GM12878 (cell line): Measurements from ENCODE around the gene KBTBD13. TPM values are rescaled to one million over a fixed set of nuclear protein-coding genes. Genes with fewer than 3 reads are reported as not detected.

Experiments used
- ATAC-seq: fragments of 200-7000 bp; cut with Tn5 transposase; 3 replicates; pipeline ENCODE4 v1.9.1; 2020; ENCODE audit warnings: mild to moderate bottlenecking, moderate library complexity
- BruUV-seq: library from RNA; stranded (reverse); fragments of 400-500 nt; replicated peaks from 2 replicates; lab custom pipeline; 2021; lab: Mats Ljungman, UMichigan
- CTCF ChIA-PET: fragments of 300-600 bp; sonication (Branson Sonifier 250); formaldehyde crosslinking; extraction: SDS; loops from one replicate; lab custom pipeline; 2021; ENCODE audit warnings: inconsistent platforms; lab: Yijun Ruan, JAX
- POLR2A ChIA-PET: fragments of 350-600 bp; formaldehyde crosslinking; extraction: SDS; loops from one replicate; lab custom pipeline; 2021; ENCODE audit warnings: inconsistent platforms; lab: Charles Lee
- RAD21 ChIA-PET: fragments of 300-600 bp; sonication (Branson Sonifier 250); formaldehyde crosslinking; loops from one replicate; lab custom pipeline; 2023; ENCODE audit warnings: antibody characterized with exemption; ENCODE audit not compliant: unreplicated experiment; lab: Charles Lee
- SMC1A ChIA-PET: fragments of 300-600 bp; sonication (Branson Sonifier 250); formaldehyde crosslinking; loops from one replicate; lab custom pipeline; 2023; ENCODE audit not compliant: unreplicated experiment, uncharacterized antibody; lab: Charles Lee
- DNase-seq: peaks from one replicate; pipeline ENCODE4 v3.0.0-alpha.2; 2011; ENCODE audit warnings: low read depth, low spot score
- FAIRE-seq: peaks from 3 replicates; lab custom pipeline; 2011; peaks lifted over from hg19 to GRCh38; lab: Jason Lieb, UNC
- H2AFZ ChIP-seq: 2 replicates; pipeline ENCODE4 v1.6.0; 2011; ENCODE audit warnings: low read depth, low read length, control low read depth; ENCODE audit not compliant: control insufficient read depth
- H3K27ac ChIP-seq: 2 replicates; pipeline ENCODE4 v1.5.1; 2011; ENCODE audit warnings: control low read depth; ENCODE audit not compliant: control insufficient read depth, insufficient read depth
- H3K27me3 ChIP-seq, 2 experiments: replicated peaks in 1 of 2; 2 replicates each; pipeline versions ENCODE4 v1.6.0 to v1.6.1; 2011; ENCODE audit warnings: low read length in 1 of 2; ENCODE audit not compliant: control insufficient read depth in 2 of 2, insufficient read depth in 2 of 2
- H3K36me3 ChIP-seq, 2 experiments: 2 replicates each; pipeline ENCODE4 v1.5.1; 2011; ENCODE audit warnings: low read length in 1 of 2; ENCODE audit not compliant: control insufficient read depth in 2 of 2, insufficient read depth in 2 of 2
- H3K4me1 ChIP-seq: 2 replicates; pipeline ENCODE4 v1.6.1; 2011; ENCODE audit warnings: mild to moderate bottlenecking, low read length, moderate library complexity, mixed read lengths; ENCODE audit not compliant: control insufficient read depth, insufficient read depth
- H3K4me2 ChIP-seq: 2 replicates; pipeline ENCODE4 v1.6.0; 2011; ENCODE audit warnings: control low read depth; ENCODE audit not compliant: control insufficient read depth, insufficient read depth
- H3K4me3 ChIP-seq: fragments of 200-600 bp; sonication (generic); 2 replicates; pipeline ENCODE4 v1.5.1; 2016
- H3K79me2 ChIP-seq: 2 replicates; pipeline ENCODE4 v1.6.0; 2011; ENCODE audit warnings: low read length; ENCODE audit not compliant: control insufficient read depth, insufficient read depth
- H3K9ac ChIP-seq: 2 replicates; pipeline ENCODE4 v1.8.0; 2011; ENCODE audit warnings: low read length, control low read depth, mixed read lengths; ENCODE audit not compliant: control insufficient read depth, insufficient read depth
- H3K9me3 ChIP-seq: replicated peaks from 3 replicates; pipeline ENCODE4 v1.5.1; 2011; ENCODE audit warnings: mild to moderate bottlenecking, low read length; ENCODE audit not compliant: control insufficient read depth, insufficient read depth
- H4K20me1 ChIP-seq: 2 replicates; pipeline ENCODE4 v1.6.0; 2011; ENCODE audit not compliant: control insufficient read depth, insufficient read depth
- BCLAF1 ChIP-seq: fragments of 450-650 bp; IDR thresholded peaks from 2 replicates; pipeline ENCODE4 v1.6.1; 2017; ENCODE audit warnings: antibody characterized with exemption, mild to moderate bottlenecking, moderate library complexity
- CEBPB ChIP-seq, 2 experiments: fragments of 150-350 bp in 1 of 2; IDR thresholded peaks; 2 replicates each; pipeline ENCODE4 v1.6.1; 2012 to 2014; ENCODE audit warnings: low read depth in 2 of 2, low read length in 2 of 2, borderline replicate concordance in 1 of 2, inconsistent platforms in 1 of 2
- CHD2 ChIP-seq: IDR thresholded peaks from 2 replicates; pipeline ENCODE4 v1.6.1; 2011; ENCODE audit warnings: low read depth, low read length, improper control_type of control experiment, borderline replicate concordance
- E2F8 ChIP-seq: fragments of 450-650 bp; IDR thresholded peaks from 2 replicates; pipeline ENCODE4 v1.6.1; 2018; ENCODE audit warnings: mild to moderate bottlenecking, low read depth, moderate library complexity; ENCODE audit not compliant: partially characterized antibody
- FOXK2 ChIP-seq: fragments of 450-650 bp; IDR thresholded peaks from 2 replicates; pipeline ENCODE4 v1.6.1; 2017; ENCODE audit warnings: mild to moderate bottlenecking, moderate library complexity
- HDGF ChIP-seq: fragments of 450-650 bp; IDR thresholded peaks from 2 replicates; pipeline ENCODE4 v1.6.1; 2016; ENCODE audit warnings: antibody characterized with exemption
- KDM1A ChIP-seq: fragments of 200-600 bp; sonication (generic); IDR thresholded peaks from 2 replicates; pipeline ENCODE4 v1.6.1; 2016; ENCODE audit warnings: borderline replicate concordance
- MEF2B ChIP-seq: fragments of 450-650 bp; IDR thresholded peaks from 2 replicates; pipeline ENCODE4 v1.6.1; 2018; ENCODE audit warnings: mild to moderate bottlenecking, moderate library complexity; ENCODE audit not compliant: partially characterized antibody, poor library complexity, severe bottlenecking
- MYB ChIP-seq: fragments of 150-350 bp; IDR thresholded peaks from 2 replicates; pipeline ENCODE4 v1.6.1; 2014; ENCODE audit warnings: mild to moderate bottlenecking, low read depth, low read length, borderline replicate concordance
- RBBP5 ChIP-seq: fragments of 200-600 bp; sonication (generic); conservative IDR thresholded peaks from 2 replicates; pipeline ENCODE4 v1.6.1; 2016
- SMAD5 ChIP-seq: IDR thresholded peaks from 2 replicates; pipeline ENCODE4 v1.6.1; 2016; ENCODE audit warnings: antibody characterized with exemption, low read depth
- ZNF687 ChIP-seq: fragments of 450-650 bp; IDR thresholded peaks from 2 replicates; pipeline ENCODE4 v1.6.1; 2017; ENCODE audit warnings: mild to moderate bottlenecking, moderate library complexity
- WGBS: methylation state at CpG from one replicate; pipeline ENCODE4 v1.1.6; 2016; ENCODE audit warnings: low lambda C conversion rate; ENCODE audit not compliant: insufficient replicate concordance, insufficient coverage; ENCODE audit errors: missing lambda C conversion rate; 5-methylcytosine and 5-hydroxymethylcytosine counted together
- in situ Hi-C: fragments of 300-500 bp; cut with MboI; formaldehyde crosslinking; loops from 9 replicates; pipeline ENCODE4 v1.14.3; 2018; ENCODE audit warnings: mixed read lengths
- intact Hi-C: fragments of 100-400 bp; cut with micrococcal nuclease; formaldehyde crosslinking; loops from one replicate; pipeline ENCODE4 v1.14.2; 2022; ENCODE audit not compliant: unreplicated experiment
- polyA plus RNA-seq, 11 experiments: library from polyadenylated mRNA; depleted of rRNA in 4 of 11; unstranded in 6 of 11; stranded (reverse) in 5 of 11; fragments of >200 nt; fragmentation: Nextera tagmentation in 4 of 11; fragmentation: Illumina TruSeq in 1 of 11; extraction: Ambion mirVana in 4 of 11; extraction: Trizol in 1 of 11; gene quantifications; 1 replicate in 1 of 11; 2 replicates in 10 of 11; pipeline versions ENCODE4 v1.2.1 to v1.2.3, GENCODE V29; 2011 to 2016; ENCODE audit warnings: inconsistent platforms in 2 of 11, missing spikeins in 2 of 11, low read depth in 1 of 11
- total RNA-seq, 4 experiments: library from RNA; depleted of rRNA in 3 of 4; stranded (reverse); fragments of >200 nt in 3 of 4; fragmentation: Illumina TruSeq in 1 of 4; extraction: Trizol in 1 of 4; gene quantifications; 2 replicates each; pipeline versions ENCODE4 v1.2.1 to v1.2.3, GENCODE V29; 2013 to 2021
- TF ChIP-seq, protein P1 (sequence below): fragments of 450-650 bp; IDR thresholded peaks from 2 replicates; pipeline ENCODE4 v1.6.1; 2016; ENCODE audit warnings: mild to moderate bottlenecking

Gene KBTBD13
- total and polyA plus RNA-seq, 10 of the 15 experiments (the other 5 are each of a cell fraction or from before 2014, with no cell fraction given) = 0.06 TPM; not detected in 9

GRCh38 chr15:65081270-65081669 is 4.7 kb downstream of the KBTBD13 start:
- ChIA-PET RAD21 (no interaction called here), SMC1A (interaction anchor here (0.5 to 1.4 kb wide), 2 partner anchors 16 to 270 kb away, joined by 3 read pairs; no protein-coding TSS in a partner anchor), CTCF (no interaction called here), POLR2A (no interaction called here)
- Histone ChIP-seq H3K4me2 (no peak overlapping the region), H4K20me1 (peaks cover 3% of the 10 kb centered on the region; the same call in 1 of the 2 replicates), H3K27ac (no peak overlapping the region), H3K27me3 (peaks cover 0 to 6% of the 10 kb centered on the region in 2 experiments; a peak in 1 of 4 replicates), H3K4me1 (no peaks in the 10 kb centered on the region), H3K9ac (no peak overlapping the region), H3K36me3 (no peaks in the 10 kb centered on the region), H3K4me3 (no peak overlapping the region), H3K9me3 (no peaks in the 10 kb centered on the region), H2AFZ (no peak overlapping the region), H3K79me2 (no peaks in the 10 kb centered on the region)
- FAIRE-seq (no peak), ATAC-seq (no peak), DNase-seq (no peak)
- in situ Hi-C loops = no loop called here
- whole genome bisulfite sequencing = 23% methylated on average over 6 of the region's 6 CpGs
- BruUV-seq = no TSS peak
- intact Hi-C loops = loop anchor here (10.0 kb wide), 1 partner anchor 346 kb away; no protein-coding TSS in a partner anchor
- TF ChIP-seq CEBPB (IDR thresholded peaks at IDR 0.05; ENCODE audit: borderline replicate concordance in 1 of 2, low read depth in 2 of 2, low read length in 2 of 2) (no peak), KDM1A (no peak), MEF2B (no peak), BCLAF1 (no peak), E2F8 (no peak), MYB (no peak), SMAD5 (no peak), RBBP5 (no peak), FOXK2 (no peak), CHD2 (no peak), HDGF (no peak), ZNF687 (no peak)
- TF ChIP-seq, protein P1, sequence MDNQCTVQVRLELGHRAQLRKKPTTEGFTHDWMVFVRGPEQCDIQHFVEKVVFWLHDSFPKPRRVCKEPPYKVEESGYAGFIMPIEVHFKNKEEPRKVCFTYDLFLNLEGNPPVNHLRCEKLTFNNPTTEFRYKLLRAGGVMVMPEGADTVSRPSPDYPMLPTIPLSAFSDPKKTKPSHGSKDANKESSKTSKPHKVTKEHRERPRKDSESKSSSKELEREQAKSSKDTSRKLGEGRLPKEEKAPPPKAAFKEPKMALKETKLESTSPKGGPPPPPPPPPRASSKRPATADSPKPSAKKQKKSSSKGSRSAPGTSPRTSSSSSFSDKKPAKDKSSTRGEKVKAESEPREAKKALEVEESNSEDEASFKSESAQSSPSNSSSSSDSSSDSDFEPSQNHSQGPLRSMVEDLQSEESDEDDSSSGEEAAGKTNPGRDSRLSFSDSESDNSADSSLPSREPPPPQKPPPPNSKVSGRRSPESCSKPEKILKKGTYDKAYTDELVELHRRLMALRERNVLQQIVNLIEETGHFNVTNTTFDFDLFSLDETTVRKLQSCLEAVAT = no peak
